ENCODE measurements around the gene SMTNL2. TPM values are rescaled to one million over a fixed set of nuclear protein-coding genes. Genes with fewer than 3 reads are reported as not detected.

SMTNL2 gene
- total and polyA plus RNA-seq, 2 of the 4 experiments (the other 2 are of a cell fraction) = not detected

DNA sequence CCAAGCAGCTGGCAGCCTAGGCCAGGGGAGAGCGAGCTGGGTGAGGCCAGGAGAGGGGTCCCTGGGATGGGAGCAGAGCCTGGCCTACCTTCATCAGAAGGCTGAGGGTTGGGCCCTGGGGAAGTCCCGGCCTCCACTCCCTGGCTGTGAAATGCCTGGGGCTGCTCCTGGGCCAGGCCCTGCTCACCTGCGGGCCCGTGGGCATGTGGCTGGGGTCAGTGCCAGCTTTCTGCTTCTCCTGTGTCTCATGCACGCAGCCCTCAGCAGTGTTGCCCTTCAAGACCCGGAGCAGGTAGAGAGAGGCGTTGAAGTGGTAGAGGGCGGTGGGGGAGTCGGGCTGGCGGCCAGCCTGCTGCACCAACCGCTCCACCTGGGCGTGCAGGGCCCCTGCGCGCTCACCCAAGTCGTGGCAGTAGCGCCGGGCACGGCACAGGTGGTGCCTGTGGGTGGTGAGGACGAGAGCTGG lies 41.6 kb upstream of the SMTNL2 start:
- H3K4ac ChIP-seq (ENCODE audit: low read depth, low read length) = no peak overlapping the region
- H3K27me3 ChIP-seq (ENCODE audit: control insufficient read depth, insufficient read depth, low read length) = no peaks in the 10 kb centered on the region
- no peak overlapping the region for H4K91ac ChIP-seq (ENCODE audit: insufficient read depth, low read depth, low read length)
- H4K5ac ChIP-seq (ENCODE audit: low read depth, low read length) = no peak overlapping the region
- no peaks in the 10 kb centered on the region for H3K9me3 ChIP-seq (ENCODE audit: control insufficient read depth, insufficient read depth, low read length)
- BruUV-seq (replicated peaks) = no TSS peak
- H3K56ac ChIP-seq (ENCODE audit: extremely low read depth, insufficient read depth, low read length) = no peak overlapping the region
- intact Hi-C loops (cut with micrococcal nuclease) (no loop called here), dilution Hi-C loops (cut with HindIII; ENCODE audit: low sequenced_read_pairs, unreplicated experiment) (no loop called here), in situ Hi-C loops (cut with MboI; ENCODE audit: low sequenced_read_pairs) (no loop called here)
- H3K9me1 ChIP-seq (ENCODE audit: insufficient read depth, low read length) = no peaks in the 10 kb centered on the region
- no peak overlapping the region for H3K4me3 ChIP-seq (ENCODE audit: insufficient read depth, low read depth, low read length)
- no peak overlapping the region for H3K4me2 ChIP-seq (ENCODE audit: low read depth, low read length)
- WGBS, 2 experiments (ENCODE audit: extremely low coverage in 2 of 2, insufficient read length in 1 of 2) = 95% methylated on average over 7 of the region's 19 CpGs; no CpG with 5 or more reads in 1 of the 2 experiments
- POLR2A ChIA-PET (ENCODE audit: unreplicated experiment) = no interaction called here
- H2BK15ac ChIP-seq (ENCODE audit: low read depth, low read length) = no peak overlapping the region
- no peak overlapping the region for H3K9ac ChIP-seq (ENCODE audit: low read depth, low read length)
- no peak overlapping the region for H2AK9ac ChIP-seq (replicated peaks; ENCODE audit: low read depth, low read length, poor library complexity)
- H3K14ac ChIP-seq (replicated peaks; ENCODE audit: low read depth, low read length) = no peak overlapping the region
- H3K18ac ChIP-seq (ENCODE audit: low read depth, low read length) = no peak overlapping the region
- no peak overlapping the region for H2BK5ac ChIP-seq (ENCODE audit: low read depth, low read length, poor library complexity, severe bottlenecking)
- TF ChIP-seq, protein P1, sequence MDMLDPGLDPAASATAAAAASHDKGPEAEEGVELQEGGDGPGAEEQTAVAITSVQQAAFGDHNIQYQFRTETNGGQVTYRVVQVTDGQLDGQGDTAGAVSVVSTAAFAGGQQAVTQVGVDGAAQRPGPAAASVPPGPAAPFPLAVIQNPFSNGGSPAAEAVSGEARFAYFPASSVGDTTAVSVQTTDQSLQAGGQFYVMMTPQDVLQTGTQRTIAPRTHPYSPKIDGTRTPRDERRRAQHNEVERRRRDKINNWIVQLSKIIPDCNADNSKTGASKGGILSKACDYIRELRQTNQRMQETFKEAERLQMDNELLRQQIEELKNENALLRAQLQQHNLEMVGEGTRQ (IDR thresholded peaks at IDR 0.05; ENCODE audit: low read depth, low read length) = no peak
- TF ChIP-seq RCOR1 (IDR thresholded peaks at IDR 0.05; ENCODE audit: insufficient replicate concordance, low read length) = no peak
- no peak for TF ChIP-seq FOS (IDR thresholded peaks at IDR 0.05; ENCODE audit: low read depth, low read length)
- TF ChIP-seq RAD21 (IDR thresholded peaks at IDR 0.05; ENCODE audit: low read length) = no peak
- no peak for TF ChIP-seq BHLHE40 (IDR thresholded peaks at IDR 0.05; ENCODE audit: low read depth, low read length)
- TF ChIP-seq, protein P2, sequence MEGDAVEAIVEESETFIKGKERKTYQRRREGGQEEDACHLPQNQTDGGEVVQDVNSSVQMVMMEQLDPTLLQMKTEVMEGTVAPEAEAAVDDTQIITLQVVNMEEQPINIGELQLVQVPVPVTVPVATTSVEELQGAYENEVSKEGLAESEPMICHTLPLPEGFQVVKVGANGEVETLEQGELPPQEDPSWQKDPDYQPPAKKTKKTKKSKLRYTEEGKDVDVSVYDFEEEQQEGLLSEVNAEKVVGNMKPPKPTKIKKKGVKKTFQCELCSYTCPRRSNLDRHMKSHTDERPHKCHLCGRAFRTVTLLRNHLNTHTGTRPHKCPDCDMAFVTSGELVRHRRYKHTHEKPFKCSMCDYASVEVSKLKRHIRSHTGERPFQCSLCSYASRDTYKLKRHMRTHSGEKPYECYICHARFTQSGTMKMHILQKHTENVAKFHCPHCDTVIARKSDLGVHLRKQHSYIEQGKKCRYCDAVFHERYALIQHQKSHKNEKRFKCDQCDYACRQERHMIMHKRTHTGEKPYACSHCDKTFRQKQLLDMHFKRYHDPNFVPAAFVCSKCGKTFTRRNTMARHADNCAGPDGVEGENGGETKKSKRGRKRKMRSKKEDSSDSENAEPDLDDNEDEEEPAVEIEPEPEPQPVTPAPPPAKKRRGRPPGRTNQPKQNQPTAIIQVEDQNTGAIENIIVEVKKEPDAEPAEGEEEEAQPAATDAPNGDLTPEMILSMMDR (conservative IDR thresholded peaks at IDR 0.05; ENCODE audit: low read depth, low read length) = no peak
- no peak for TF ChIP-seq CEBPB (IDR thresholded peaks at IDR 0.05; ENCODE audit: low read depth, low read length)
- TF ChIP-seq MAFK (IDR thresholded peaks at IDR 0.05; ENCODE audit: low read depth, low read length) = no peak
- no peak for TF ChIP-seq RFX5 (IDR thresholded peaks at IDR 0.05; ENCODE audit: low read depth, low read length)
- no peak for TF ChIP-seq MAZ (IDR thresholded peaks at IDR 0.05; ENCODE audit: borderline replicate concordance, low read depth, low read length)
- TF ChIP-seq, protein P3, sequence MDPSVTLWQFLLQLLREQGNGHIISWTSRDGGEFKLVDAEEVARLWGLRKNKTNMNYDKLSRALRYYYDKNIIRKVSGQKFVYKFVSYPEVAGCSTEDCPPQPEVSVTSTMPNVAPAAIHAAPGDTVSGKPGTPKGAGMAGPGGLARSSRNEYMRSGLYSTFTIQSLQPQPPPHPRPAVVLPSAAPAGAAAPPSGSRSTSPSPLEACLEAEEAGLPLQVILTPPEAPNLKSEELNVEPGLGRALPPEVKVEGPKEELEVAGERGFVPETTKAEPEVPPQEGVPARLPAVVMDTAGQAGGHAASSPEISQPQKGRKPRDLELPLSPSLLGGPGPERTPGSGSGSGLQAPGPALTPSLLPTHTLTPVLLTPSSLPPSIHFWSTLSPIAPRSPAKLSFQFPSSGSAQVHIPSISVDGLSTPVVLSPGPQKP (IDR thresholded peaks at IDR 0.05; ENCODE audit: borderline replicate concordance, low read depth, low read length) = no peak
- no peak for TF ChIP-seq CHD1 (IDR thresholded peaks at IDR 0.05; ENCODE audit: low read depth, low read length)
- H3K36me3 ChIP-seq (ENCODE audit: control insufficient read depth, insufficient read depth, low read length) = peaks cover 71% of the 10 kb centered on the region
- no peaks in the 10 kb centered on the region for H3K4me1 ChIP-seq (ENCODE audit: control insufficient read depth, insufficient read depth, low read length)
- peaks cover 9% of the 10 kb centered on the region for H4K20me1 ChIP-seq (ENCODE audit: insufficient read depth, low read length)
- H2BK120ac ChIP-seq (ENCODE audit: low read depth, low read length) = no peak overlapping the region
- no peaks in the 10 kb centered on the region; a peak in 2 of 4 replicates for H3K79me1 ChIP-seq (ENCODE audit: low read depth in 1 of 2, low read length in 2 of 2)
- no peak overlapping the region for H3K23ac ChIP-seq (ENCODE audit: low read depth, low read length)
- no peak overlapping the region for H2AK5ac ChIP-seq (ENCODE audit: low read depth, low read length)
- CTCF ChIA-PET = no interaction called here
- no peak overlapping the region for H2BK20ac ChIP-seq (ENCODE audit: low read depth, low read length)
- H3K27ac ChIP-seq (ENCODE audit: insufficient read depth, low read length) = no peak overlapping the region
- DNase-seq (no peak), ATAC-seq (ENCODE audit: low read depth) (no peak)
- no peak overlapping the region for H2AFZ ChIP-seq (replicated peaks; ENCODE audit: low read length, poor library complexity)
- H4K8ac ChIP-seq (ENCODE audit: low read depth in 2 of 2, low read length in 2 of 2) = no peak overlapping the region

All from IMR-90 (cell line).